Naive thymus-derived CD8-positive, alpha-beta T cell (primary cell): ENCODE data around the gene PRUNE1. TPM values are rescaled to one million over a fixed set of nuclear protein-coding genes. Genes with fewer than 3 reads are reported as not detected.

Experiments
- ATAC-seq, 2 donors: fragments of 150-1000 bp; cut with Tn5 transposase in 1 of 2; sonication (Bioruptor Pico), chemical (Tn5 transposase) in 1 of 2; 1 replicate in 1 of 2; 2 replicates in 1 of 2; pipeline ENCODE4 v1.10.0; 2021; ENCODE audit warnings: mild to moderate bottlenecking in 2 of 2, moderate library complexity in 2 of 2
- POLR2A ChIA-PET: fragments of 350-600 bp; sonication (Branson Sonifier 250); formaldehyde crosslinking; loops from one replicate; lab custom pipeline; 2021; ENCODE audit warnings: antibody characterized with exemption; lab: Charles Lee
- DNase-seq, 10 donors: peaks; one replicate each; pipeline versions ENCODE4 v3.0.0 to v3.0.0-alpha.2; 2020 to 2022
- H3K27ac Mint-ChIP-seq, 10 donors: one replicate each; pipeline ENCODE4 v1.8.0; 2020 to 2022; ENCODE audit warnings: mild to moderate bottlenecking in 10 of 10, mixed read lengths in 10 of 10, moderate library complexity in 4 of 10, inconsistent platforms in 1 of 10
- H3K27me3 Mint-ChIP-seq, 5 donors: one replicate each; pipeline ENCODE4 v1.8.0; 2021 to 2022; ENCODE audit warnings: mixed read lengths in 5 of 5
- H3K36me3 Mint-ChIP-seq, 3 donors: one replicate each; pipeline ENCODE4 v1.8.0; 2020 to 2022; ENCODE audit warnings: mixed read lengths in 3 of 3, mild to moderate bottlenecking in 2 of 3, inconsistent platforms in 1 of 3
- H3K4me1 Mint-ChIP-seq, 4 donors: one replicate each; pipeline ENCODE4 v1.8.0; 2021 to 2022; ENCODE audit warnings: mixed read lengths in 4 of 4
- H3K4me3 Mint-ChIP-seq, 10 donors: one replicate each; pipeline ENCODE4 v1.8.0; 2020 to 2022; ENCODE audit warnings: mild to moderate bottlenecking in 10 of 10, mixed read lengths in 10 of 10, moderate library complexity in 6 of 10, inconsistent platforms in 1 of 10
- H3K9me3 Mint-ChIP-seq, 9 donors: one replicate each; pipeline ENCODE4 v1.8.0; 2020 to 2022; ENCODE audit warnings: mixed read lengths in 9 of 9, mild to moderate bottlenecking in 3 of 9, inconsistent platforms in 1 of 9, moderate library complexity in 1 of 9
- polyA plus RNA-seq, 3 donors: library from polyadenylated mRNA; unstranded; fragments of 300-500 nt; fragmentation: Illumina TruSeq; gene quantifications; one replicate each; pipeline ENCODE4 v1.2.3, GENCODE V29; 2021
- total RNA-seq, 8 experiments: library from RNA in 2 of 8; stranded (reverse) in 2 of 8; gene quantifications; one replicate each; pipeline ENCODE4 v1.2.3 and lab custom pipeline; 2021 to 2026

Gene PRUNE1
- total and polyA plus RNA-seq, 5 experiments from 2014 or later: 35.7 to 55.1 (median 53.2) TPM

DNA sequence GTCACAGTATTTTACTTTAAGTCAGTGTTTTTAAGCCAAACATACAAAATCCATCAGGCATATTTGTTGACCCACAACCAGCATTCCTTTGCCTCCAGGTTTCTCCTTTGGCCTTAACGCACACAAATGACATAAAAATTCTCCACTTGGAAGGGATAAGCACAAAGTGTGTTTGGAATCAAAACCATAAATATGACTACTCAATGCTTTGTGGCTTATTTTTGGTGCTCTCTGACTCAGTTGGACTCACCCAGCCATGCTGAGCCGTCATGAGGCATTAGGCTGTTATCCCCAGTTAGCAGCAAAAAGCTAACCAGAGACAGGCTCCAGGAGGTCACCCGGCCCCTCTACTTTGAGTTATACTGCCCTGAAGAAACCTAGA, 948 bp downstream of the PRUNE1 start:
- DNase-seq: no peak
- H3K4me1 Mint-ChIP-seq: peaks cover 39 to 88% (median 84%) of the 10 kb centered on the region in 4 donors
- peak overlapping the region; percentile 95 to 99 (median 98) for H3K27ac Mint-ChIP-seq
- H3K27me3 Mint-ChIP-seq: no peaks in the 10 kb centered on the region
- no peak for ATAC-seq
- H3K9me3 Mint-ChIP-seq: no peaks in the 10 kb centered on the region
- H3K4me3 Mint-ChIP-seq: peak overlapping the region; percentile 89 to 98 (median 96)
- H3K36me3 Mint-ChIP-seq: peaks cover 0 to 10% (median 2%) of the 10 kb centered on the region in 3 donors
- POLR2A ChIA-PET: interaction anchor here (0.6 to 1.5 kb wide), 6 partner anchors 32 to 53 kb away, joined by 3 to 4 read pairs (median 3); no protein-coding TSS in a partner anchor

DNA sequence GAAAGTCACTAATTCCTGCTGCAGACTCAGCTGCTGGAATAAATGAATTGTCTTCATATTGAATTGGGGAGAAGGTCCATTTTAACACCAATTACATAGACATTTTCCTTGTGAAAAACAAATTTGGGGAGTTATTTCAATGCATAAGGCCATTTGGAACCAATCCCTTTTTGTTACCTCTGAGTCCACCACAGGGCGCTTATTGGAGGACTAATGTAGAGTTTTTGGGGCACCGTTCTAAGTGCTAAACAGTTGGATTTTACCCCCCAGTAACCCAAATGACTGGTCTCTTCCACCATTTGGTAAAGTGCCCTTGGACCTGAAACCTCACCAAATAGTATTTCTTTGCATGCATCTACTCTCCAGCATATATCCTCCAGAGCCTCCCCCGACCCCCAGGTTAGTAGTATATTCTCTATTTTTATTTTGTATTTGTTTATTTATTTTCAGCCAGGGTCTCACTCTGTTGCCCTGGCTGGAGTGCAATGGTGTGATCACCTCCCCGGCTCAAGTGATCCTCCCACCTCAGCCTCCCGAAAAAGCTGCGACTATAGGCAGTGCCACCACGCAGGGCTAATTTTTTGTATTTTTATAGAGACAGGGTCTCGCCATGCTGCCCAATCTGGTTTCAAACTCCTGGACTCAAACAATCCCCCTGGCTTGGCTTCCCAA, 1.6 kb downstream of the PRUNE1 start:
- Mint-ChIP-seq H3K9me3 (no peaks in the 10 kb centered on the region), H3K27ac (peak overlapping the region; percentile 55 to 99 (median 98)), H3K4me3 (peak overlapping the region; percentile 89 to 98 (median 96)), H3K27me3 (no peaks in the 10 kb centered on the region), H3K36me3 (peaks cover 0 to 14% (median 2%) of the 10 kb centered on the region in 3 donors), H3K4me1 (peaks cover 39 to 86% (median 84%) of the 10 kb centered on the region in 4 donors)
- DNase-seq (no peak), ATAC-seq (no peak)
- POLR2A ChIA-PET: interaction anchor here (0.6 to 1.5 kb wide), 7 partner anchors 12 to 52 kb away, joined by 3 to 4 read pairs (median 3); no protein-coding TSS in a partner anchor

DNA sequence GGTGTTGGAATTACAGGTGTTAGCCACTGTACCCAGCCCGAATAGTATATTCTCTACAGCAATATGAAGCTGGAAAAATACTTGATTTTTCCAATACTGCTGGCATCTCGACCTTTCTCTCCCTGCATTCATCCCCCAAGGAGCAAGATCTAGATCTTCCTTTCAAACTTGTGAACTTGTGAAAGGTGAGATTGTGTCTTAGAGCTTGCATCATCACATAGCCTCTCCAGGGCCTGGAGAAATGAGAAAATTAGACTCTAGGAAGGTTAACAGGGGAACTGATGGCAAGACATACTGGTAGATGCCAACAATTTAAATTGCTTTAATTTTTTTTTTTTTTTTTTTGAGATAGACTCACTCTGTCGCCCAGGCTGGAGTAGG, 2.1 kb downstream of the PRUNE1 start:
- ATAC-seq (no peak), DNase-seq (no peak)
- Mint-ChIP-seq H3K36me3 (peaks cover 0 to 15% (median 2%) of the 10 kb centered on the region in 3 donors), H3K27ac (peak overlapping the region in 5 of 10 donors; percentile 10 to 98 (median 62)), H3K4me3 (peak overlapping the region in 9 of 10 donors; percentile 18 to 98 (median 56)), H3K9me3 (no peaks in the 10 kb centered on the region), H3K4me1 (peaks cover 39 to 83% (median 81%) of the 10 kb centered on the region in 4 donors), H3K27me3 (no peaks in the 10 kb centered on the region)
- POLR2A ChIA-PET: interaction anchor here (0.6 to 1.5 kb wide), 6 partner anchors 12 to 146 kb away, joined by 3 to 4 read pairs (median 3); partner anchors contain the start of gene TNFAIP8L2

DNA sequence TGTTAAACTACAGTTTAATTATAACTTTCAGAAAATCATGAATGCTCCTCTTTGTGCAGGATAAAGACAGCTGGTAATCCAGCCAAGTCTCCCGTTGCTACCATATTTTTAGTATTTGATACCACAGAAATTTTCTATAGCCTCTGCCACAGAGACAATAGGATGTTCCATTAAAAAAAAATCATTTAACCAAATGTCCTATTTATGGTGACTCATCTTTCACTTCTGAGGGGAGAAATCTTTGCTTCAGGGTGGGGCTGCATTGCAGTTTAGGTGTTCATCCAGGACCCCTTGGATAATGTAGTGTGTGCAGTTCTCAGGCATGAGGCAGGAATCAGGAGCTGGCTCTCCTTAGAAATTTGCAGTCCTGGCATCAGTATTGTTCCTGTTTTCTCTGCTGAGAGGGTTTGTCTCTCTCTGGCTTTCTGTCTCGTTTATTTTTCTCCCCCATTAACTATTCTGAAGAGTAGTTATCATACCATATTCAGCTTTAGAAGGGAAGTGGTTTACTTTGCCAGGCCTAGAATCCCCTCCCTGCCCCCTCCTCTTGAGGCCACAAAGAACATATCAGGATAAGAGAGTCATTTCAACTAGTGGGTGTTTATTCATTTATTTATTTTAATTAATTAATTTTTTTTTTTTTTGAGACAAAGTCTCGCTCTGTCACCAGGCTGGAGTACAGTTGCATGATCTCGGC, 3.1 kb downstream of the PRUNE1 start:
- DNase-seq (no peak), ATAC-seq (no peak)
- Mint-ChIP-seq H3K27ac (peak overlapping the region; percentile 58 to 92 (median 76)), H3K36me3 (peaks cover 0 to 18% (median 2%) of the 10 kb centered on the region in 3 donors), H3K27me3 (no peaks in the 10 kb centered on the region), H3K4me3 (peak overlapping the region; percentile 32 to 76 (median 62)), H3K4me1 (peaks cover 31 to 75% (median 72%) of the 10 kb centered on the region in 4 donors), H3K9me3 (no peaks in the 10 kb centered on the region)
- POLR2A ChIA-PET: interaction anchor here (0.7 to 1.6 kb wide), 5 partner anchors 37 to 145 kb away, joined by 3 to 5 read pairs (median 3); partner anchors contain the start of genes MLLT11 and TNFAIP8L2

DNA sequence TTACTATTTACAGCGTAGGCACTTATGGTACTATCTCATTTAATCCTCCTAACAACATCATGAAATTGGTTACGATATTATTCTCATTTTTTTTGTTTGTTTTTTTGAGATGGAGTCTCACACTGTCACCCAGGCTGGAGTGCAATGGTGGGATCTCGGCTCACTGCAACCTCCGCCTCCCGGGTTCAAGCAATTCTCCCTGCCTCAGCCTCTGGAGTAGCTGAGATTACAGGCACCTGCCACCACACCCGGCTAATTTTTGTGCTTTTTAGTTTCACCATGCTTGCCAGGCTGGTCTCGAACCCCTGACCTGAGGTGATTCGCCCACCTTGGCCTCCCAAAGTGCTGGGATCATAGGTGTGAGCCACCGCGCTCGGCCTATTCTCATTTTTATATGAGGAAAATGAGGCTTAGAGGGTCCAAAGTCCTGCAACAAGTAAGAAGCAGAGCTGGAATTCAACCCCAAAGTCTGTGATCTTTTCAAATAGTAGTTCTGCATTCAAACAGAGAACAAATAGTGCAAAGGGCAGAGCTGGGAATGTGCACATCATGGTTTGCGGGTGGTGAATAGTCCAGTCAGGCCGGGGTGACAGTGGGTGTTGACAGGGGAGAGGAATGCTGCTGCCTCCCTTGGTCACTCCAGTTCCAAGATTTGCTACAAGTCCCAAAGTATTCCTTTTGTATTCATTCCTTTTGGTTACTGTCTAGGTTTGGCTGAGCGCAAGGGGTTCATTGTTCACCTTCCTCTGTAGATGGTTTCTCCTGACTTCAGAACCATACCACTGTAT, 4.6 kb downstream of the PRUNE1 start:
- peak overlapping the region in 2 of 10 donors; percentile 22 for H3K4me3 Mint-ChIP-seq
- DNase-seq: no peak
- POLR2A ChIA-PET: interaction anchor here (1.0 to 1.6 kb wide), 2 partner anchors 12 to 48 kb away, joined by 3 to 4 read pairs; partner anchors contain the start of gene MLLT11
- no peaks in the 10 kb centered on the region for H3K9me3 Mint-ChIP-seq
- ATAC-seq: no peak
- peaks cover 0 to 26% (median 2%) of the 10 kb centered on the region in 3 donors for H3K36me3 Mint-ChIP-seq
- H3K27me3 Mint-ChIP-seq: no peaks in the 10 kb centered on the region
- peaks cover 18 to 63% (median 56%) of the 10 kb centered on the region in 4 donors for H3K4me1 Mint-ChIP-seq
- H3K27ac Mint-ChIP-seq: peak overlapping the region in 6 of 10 donors; percentile 6 to 65 (median 37)

DNA sequence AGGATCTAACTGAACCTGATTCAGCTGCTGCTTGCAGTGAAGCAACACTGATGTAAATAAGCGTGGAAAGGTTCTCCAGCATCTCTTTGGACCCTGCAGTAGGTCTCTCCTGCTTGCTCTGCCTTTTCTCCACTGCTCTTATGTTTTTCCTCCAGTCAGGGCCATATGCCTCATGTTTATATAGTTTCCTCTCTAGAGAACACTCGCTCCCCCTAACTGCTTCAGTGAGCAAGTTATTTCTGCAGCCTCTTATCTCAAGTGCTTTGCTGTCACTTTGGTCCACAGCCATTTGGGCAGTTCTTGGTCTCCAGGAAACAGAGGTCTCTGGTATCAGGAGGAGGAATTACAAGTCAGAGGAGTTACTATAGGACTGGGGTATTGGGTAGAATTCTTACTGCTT, 5.3 kb downstream of the PRUNE1 start:
- DNase-seq (no peak), ATAC-seq (no peak)
- Mint-ChIP-seq H3K4me3 (peak overlapping the region in 2 of 10 donors; percentile 22 to 62), H3K27ac (peak overlapping the region in 7 of 10 donors; percentile 15 to 62 (median 37)), H3K27me3 (no peaks in the 10 kb centered on the region), H3K9me3 (no peaks in the 10 kb centered on the region), H3K36me3 (peaks cover 0 to 33% (median 5%) of the 10 kb centered on the region in 3 donors), H3K4me1 (peaks cover 13 to 58% (median 50%) of the 10 kb centered on the region in 4 donors)
- POLR2A ChIA-PET: no interaction called here

DNA sequence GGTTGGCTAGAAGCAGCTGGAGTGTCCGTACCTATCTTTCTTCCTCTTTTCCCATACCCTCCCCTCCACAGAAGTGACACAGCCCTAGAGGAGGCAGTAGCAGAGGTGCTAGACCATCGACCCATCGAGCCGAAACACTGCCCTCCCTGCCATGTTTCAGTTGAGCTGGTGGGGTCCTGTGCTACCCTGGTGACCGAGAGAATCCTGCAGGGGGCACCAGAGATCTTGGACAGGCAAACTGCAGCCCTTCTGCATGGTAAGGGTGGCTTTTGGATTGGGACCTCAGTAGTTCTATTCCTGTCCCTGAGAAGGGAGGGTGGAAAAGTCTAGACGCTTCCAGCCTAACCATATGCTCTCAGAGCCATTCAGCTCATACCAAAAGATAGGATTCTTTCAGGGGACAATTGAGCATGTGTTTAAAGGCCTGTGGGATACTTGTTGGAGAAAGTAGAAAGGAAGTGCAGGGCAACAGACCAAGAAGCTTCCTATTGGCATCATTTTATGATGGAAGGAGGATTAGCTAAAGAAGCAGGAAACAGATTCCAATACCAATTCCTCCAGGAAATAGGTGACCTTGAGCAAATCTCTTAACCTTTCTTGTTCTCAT, 16.4 kb downstream of the PRUNE1 start:
- peaks cover 4 to 8% (median 7%) of the 10 kb centered on the region in 4 donors for H3K4me1 Mint-ChIP-seq
- no peaks in the 10 kb centered on the region for H3K27me3 Mint-ChIP-seq
- peak overlapping the region in 9 of 10 donors; percentile 23 to 79 (median 56) for H3K4me3 Mint-ChIP-seq
- H3K9me3 Mint-ChIP-seq: no peaks in the 10 kb centered on the region
- peak overlapping the region; percentile 11 to 88 (median 71) for H3K27ac Mint-ChIP-seq
- ATAC-seq: peak; percentile 100
- POLR2A ChIA-PET: interaction anchor here (0.5 to 3.6 kb wide), 19 partner anchors 12 to 794 kb away, joined by 3 to 56 read pairs (median 4); partner anchors contain the start of genes C1orf56, CDC42SE1, GABPB2 and MINDY1
- peak; percentile 77 to 94 (median 88) for DNase-seq
- H3K36me3 Mint-ChIP-seq: peaks cover 4 to 79% (median 12%) of the 10 kb centered on the region in 3 donors

DNA sequence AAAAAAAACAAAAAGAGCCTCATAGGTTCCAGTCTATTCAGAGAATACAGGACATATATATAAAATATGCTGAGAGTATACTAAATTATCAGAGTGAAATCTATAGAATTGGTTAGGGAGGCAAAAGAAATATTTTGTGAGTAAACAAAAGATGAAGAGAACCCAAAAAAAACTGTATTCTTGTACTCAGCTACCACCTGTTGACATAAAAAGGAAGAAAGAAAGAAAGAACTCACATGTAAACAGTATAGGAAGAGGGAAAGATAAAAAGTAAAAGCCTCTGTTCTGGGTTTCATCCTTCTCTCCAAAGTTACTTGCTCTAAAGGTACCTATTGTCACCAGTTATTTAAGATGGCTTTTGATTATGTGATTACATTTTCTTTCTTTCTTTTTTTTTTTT, 18.2 kb downstream of the PRUNE1 start:
- Mint-ChIP-seq H3K36me3 (peaks cover 4 to 85% (median 16%) of the 10 kb centered on the region in 3 donors), H3K27me3 (no peaks in the 10 kb centered on the region), H3K4me1 (peaks cover 4 to 8% (median 7%) of the 10 kb centered on the region in 4 donors), H3K4me3 (no peak overlapping the region), H3K27ac (no peak overlapping the region), H3K9me3 (no peaks in the 10 kb centered on the region)
- POLR2A ChIA-PET: interaction anchor here (0.7 to 3.6 kb wide), 6 partner anchors 17 to 516 kb away, joined by 3 to 56 read pairs (median 4); partner anchors contain the start of genes C1orf56, CDC42SE1 and MLLT11
- ATAC-seq (no peak), DNase-seq (no peak)

DNA sequence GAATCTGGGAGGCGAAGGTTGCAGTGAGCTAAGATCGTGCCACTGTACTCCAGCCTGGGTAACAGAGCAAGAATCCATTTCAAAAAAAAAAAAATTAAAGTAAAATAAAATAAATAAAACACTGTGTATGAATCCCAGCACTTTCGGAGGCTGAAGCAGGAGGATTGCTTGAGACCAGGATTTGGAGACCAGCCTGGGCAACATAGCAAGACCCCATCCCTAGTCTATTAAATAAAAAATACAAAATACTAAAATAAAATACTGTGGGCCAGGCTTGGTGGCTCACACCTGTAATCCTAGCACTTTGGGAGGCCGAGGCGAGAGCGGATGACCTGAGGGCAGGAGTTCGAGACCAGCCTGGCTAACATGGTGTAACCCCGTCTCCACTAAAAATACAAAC, 23.9 kb downstream of the PRUNE1 start:
- Mint-ChIP-seq H3K36me3 (peaks cover under 1 to 71% (median 19%) of the 10 kb centered on the region in 3 donors), H3K9me3 (no peaks in the 10 kb centered on the region), H3K4me1 (peaks cover 3 to 23% (median 12%) of the 10 kb centered on the region in 4 donors), H3K27ac (no peak overlapping the region), H3K27me3 (no peaks in the 10 kb centered on the region), H3K4me3 (no peak overlapping the region)
- DNase-seq (no peak), ATAC-seq (no peak)
- POLR2A ChIA-PET: interaction anchor here (0.6 to 1.0 kb wide), 2 partner anchors 13 to 34 kb away, joined by 4 to 11 read pairs; no protein-coding TSS in a partner anchor

DNA sequence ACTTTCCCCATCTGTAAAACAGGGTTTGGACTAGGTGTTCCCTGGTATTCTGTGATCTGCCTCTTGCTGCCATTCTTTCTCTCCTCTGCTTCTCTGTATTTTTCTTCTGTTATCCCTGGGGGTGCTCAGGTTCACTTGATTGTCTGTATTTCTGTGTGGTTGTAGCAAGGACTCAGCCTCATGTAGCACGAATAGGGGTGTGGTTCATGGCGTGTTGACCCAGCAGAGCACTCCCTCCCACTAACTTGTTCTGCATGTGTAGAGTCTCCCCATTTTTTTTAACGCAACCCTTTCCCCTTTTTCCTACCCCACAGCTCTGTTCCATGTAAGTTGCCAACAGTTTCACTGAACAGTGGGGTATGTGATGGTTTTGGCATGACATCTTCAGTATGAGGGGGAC, 26.9 kb downstream of the PRUNE1 start:
- Mint-ChIP-seq H3K36me3 (peaks cover 0 to 43% (median 9%) of the 10 kb centered on the region in 3 donors), H3K4me3 (no peak overlapping the region), H3K27ac (peak overlapping the region; percentile 2 to 94 (median 64)), H3K9me3 (no peaks in the 10 kb centered on the region), H3K4me1 (peaks cover 3 to 34% (median 14%) of the 10 kb centered on the region in 4 donors), H3K27me3 (no peaks in the 10 kb centered on the region)
- DNase-seq: no peak
- POLR2A ChIA-PET: interaction anchor here (1.0 to 1.2 kb wide), 2 partner anchors 11 to 13 kb away, joined by 3 read pairs; partner anchors contain the start of gene C1orf56
- no peak for ATAC-seq

DNA sequence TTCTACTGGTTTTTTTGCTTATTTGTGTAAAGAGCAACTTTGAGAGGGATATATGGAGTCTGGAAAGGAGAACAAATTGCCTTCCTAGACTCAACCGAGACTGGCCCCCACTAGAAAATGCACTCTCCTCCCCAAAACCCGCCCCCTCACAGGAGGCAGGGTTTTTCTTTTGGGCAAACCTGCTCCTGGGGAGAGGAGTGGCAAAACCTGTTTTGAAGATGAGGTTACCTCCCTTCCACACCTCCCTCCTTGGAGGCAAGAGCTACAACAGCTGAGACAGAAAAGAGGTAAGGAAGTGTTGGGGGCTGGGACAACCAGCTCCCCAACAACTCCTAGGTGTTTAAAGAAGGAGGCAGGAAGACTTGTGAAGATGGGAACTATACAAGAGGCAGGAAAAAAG, 28.1 kb downstream of the PRUNE1 start, which contains the start of gene BNIPL:
Gene BNIPL, plus strand, starts transcription at position 231 of the 400 bp plus-strand sequence. Its CDS starts 140 bp downstream, at position 371.
- DNase-seq: no peak
- peak within 1 kb of the TSS; percentile 45 to 94 (median 78) for H3K27ac Mint-ChIP-seq
- no peaks in the 10 kb centered on the region for H3K27me3 Mint-ChIP-seq
- ATAC-seq: no peak
- H3K4me3 Mint-ChIP-seq: no peak within 1 kb of the TSS
- H3K36me3 Mint-ChIP-seq: peaks cover 0 to 31% (median 7%) of the 10 kb centered on the region in 3 donors
- POLR2A ChIA-PET: interaction anchor here (0.5 to 0.8 kb wide), 2 partner anchors 13 to 145 kb away, joined by 3 read pairs; no protein-coding TSS in a partner anchor
- H3K4me1 Mint-ChIP-seq: peaks cover 3 to 34% (median 14%) of the 10 kb centered on the region in 4 donors
- H3K9me3 Mint-ChIP-seq: no peaks in the 10 kb centered on the region
